AG04449 (cell line): ENCODE data around the gene DTL.

Source experiments
- CTCF ChIA-PET: fragments of 350-600 bp; formaldehyde crosslinking; extraction: SDS; loops from one replicate; lab custom pipeline; 2021; ENCODE audit warnings: antibody characterized with exemption; lab: Yijun Ruan, JAX
- POLR2A ChIA-PET: fragments of 400-600, 350-600 bp; formaldehyde crosslinking; extraction: SDS; loops from one replicate; lab custom pipeline; 2020; ENCODE audit warnings: antibody characterized with exemption, inconsistent platforms; lab: Yijun Ruan, JAX
- DNase-seq: peaks from one replicate; pipeline ENCODE4 v3.0.0-alpha.2; 2010; ENCODE audit warnings: low read depth, low spot score
- H3K4me3 ChIP-seq: 2 replicates; pipeline ENCODE4 v1.5.1; 2011; ENCODE audit warnings: low read depth, mild to moderate bottlenecking, control low read depth, low read length
- CTCF ChIP-seq: IDR thresholded peaks from one replicate; pipeline ENCODE4 v1.5.1; 2011; ENCODE audit warnings: mild to moderate bottlenecking, moderate library complexity, low read length, control low read depth, inconsistent platforms; ENCODE audit not compliant: insufficient read depth; ENCODE audit errors: missing control alignments

The DTL gene

DNA sequence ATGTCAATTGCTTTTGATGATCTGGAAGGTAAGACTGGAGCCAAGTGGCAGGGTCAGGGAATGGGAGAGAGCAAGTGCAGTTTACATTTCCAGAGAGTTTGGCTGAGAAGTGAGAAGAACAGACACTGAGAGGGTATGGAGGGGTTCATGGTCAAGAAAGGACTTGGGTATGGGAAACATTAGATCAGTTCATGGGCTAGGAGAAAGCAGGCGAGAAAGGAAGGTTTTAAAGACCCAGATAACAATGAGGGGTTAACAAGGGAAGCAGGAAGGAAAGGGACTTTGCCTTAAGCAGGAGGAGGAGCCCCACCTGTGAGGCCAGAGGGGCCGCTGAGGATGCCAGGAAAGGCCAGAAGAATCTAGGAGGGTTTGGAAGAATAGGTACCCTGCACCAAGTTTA is 78.2 kb downstream of the DTL start:
- CTCF ChIA-PET, result interaction anchor here (1.8 kb wide), 1 partner anchor 11 kb away, joined by 5 read pairs; no protein-coding TSS in a partner anchor
- POLR2A ChIA-PET, result no interaction called here

GRCh38 chr1:212118167-212118871 is 82.8 kb downstream of the DTL start:
- ChIA-PET CTCF (interaction anchor here (1.2 to 2.0 kb wide), 2 partner anchors 46 to 48 kb away, joined by 3 to 7 read pairs; no protein-coding TSS in a partner anchor), POLR2A (no interaction called here)
- DNase-seq, result no peak
- no peak overlapping the region for H3K4me3 ChIP-seq
- TF ChIP-seq CTCF, result no peak

More for the DNA sequence above, 78.2 kb downstream of the DTL start:
- no peak for DNase-seq
- H3K4me3 ChIP-seq, result no peak overlapping the region
- TF ChIP-seq CTCF, result no peak

- DNase-seq, result no peak
- CTCF ChIA-PET, result interaction anchor here (2.0 kb wide), 1 partner anchor 48 kb away, joined by 7 read pairs; no protein-coding TSS in a partner anchor
- no peak overlapping the region for H3K4me3 ChIP-seq
- POLR2A ChIA-PET, result no interaction called here
- TF ChIP-seq CTCF, result no peak
These were observed 83.3 kb downstream of the DTL start for GRCh38 chr1:212118872-212119260.

GRCh38 chr1:212119397-212119837 is 83.9 kb downstream of the DTL start:
- H3K4me3 ChIP-seq, result no peak overlapping the region
- POLR2A ChIA-PET, result no interaction called here
- CTCF ChIA-PET, result interaction anchor here (2.0 kb wide), 1 partner anchor 49 kb away, joined by 7 read pairs; no protein-coding TSS in a partner anchor
- DNase-seq, result no peak
- no peak for TF ChIP-seq CTCF

DNA sequence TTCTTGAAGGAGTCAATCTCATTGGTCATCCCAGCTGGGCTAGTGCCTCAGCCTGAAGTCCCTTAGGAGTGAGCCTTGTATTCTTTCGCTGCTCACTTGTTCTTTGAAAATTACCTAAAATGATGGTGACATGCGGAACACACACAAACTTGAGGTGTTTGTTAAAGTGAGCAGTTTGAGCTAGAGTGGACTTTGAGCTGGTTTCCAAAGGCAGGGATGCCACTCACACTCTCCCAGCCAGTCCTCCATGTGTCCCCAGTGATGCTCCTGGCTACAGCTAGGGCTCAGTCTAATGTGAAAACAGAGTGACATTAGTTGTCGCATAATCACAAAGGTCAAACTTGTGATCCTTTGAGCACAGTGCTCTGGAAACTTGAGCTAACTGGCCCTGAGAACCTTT is 84.3 kb downstream of the DTL start:
- CTCF ChIA-PET, result interaction anchor here (2.0 kb wide), 1 partner anchor 49 kb away, joined by 7 read pairs; no protein-coding TSS in a partner anchor
- POLR2A ChIA-PET, result no interaction called here

More for the DNA sequence above, 84.3 kb downstream of the DTL start:
- no peak for TF ChIP-seq CTCF
- no peak for DNase-seq
- no peak overlapping the region for H3K4me3 ChIP-seq
